HG03108 (cell line): ENCODE data around the gene TSHZ2.
"Not testable (repeated sequence)": the region's sequence is repeated elsewhere in the genome, so short reads cannot be mapped to it uniquely, and the experiment has no call there.

Experiments used
- ATAC-seq: cut with Tn5 transposase; IDR thresholded peaks from one replicate; pipeline ENCODE4 v1.9.1; 2021; ENCODE audit warnings: moderate library complexity; ENCODE audit not compliant: unreplicated experiment

TSHZ2 gene

GRCh38 chr20:53081916-53082863, 110.0 kb downstream of the TSHZ2 start:
- ATAC-seq = no peak

GRCh38 chr20:53083411-53083810, 111.3 kb downstream of the TSHZ2 start:
- no peak for ATAC-seq

GRCh38 chr20:53084408-53084997, 112.3 kb downstream of the TSHZ2 start:
- ATAC-seq = no peak

GRCh38 chr20:53085720-53086119, 113.6 kb downstream of the TSHZ2 start:
- no peak for ATAC-seq

GRCh38 chr20:53087037-53087777, 115.0 kb downstream of the TSHZ2 start:
- ATAC-seq = no peak

- ATAC-seq = no peak
Measured at GRCh38 chr20:53088786-53089185, 116.6 kb downstream of the TSHZ2 start.

- not testable (repeated sequence) for ATAC-seq
Measured at GRCh38 chr20:53089851-53090250, 117.7 kb downstream of the TSHZ2 start.

GRCh38 chr20:53091789-53092188, 119.6 kb downstream of the TSHZ2 start:
- no peak for ATAC-seq

- no peak for ATAC-seq
Measured at GRCh38 chr20:53092772-53093300, 120.7 kb downstream of the TSHZ2 start.

GRCh38 chr20:53097371-53097770, 125.2 kb downstream of the TSHZ2 start:
- no peak for ATAC-seq

- ATAC-seq = no peak
Measured at GRCh38 chr20:53097791-53098190, 125.6 kb downstream of the TSHZ2 start.

GRCh38 chr20:53098621-53099020, 126.5 kb downstream of the TSHZ2 start:
- no peak for ATAC-seq

- no peak for ATAC-seq
Measured at GRCh38 chr20:53099856-53100255, 127.7 kb downstream of the TSHZ2 start.

GRCh38 chr20:53100476-53100911, 128.3 kb downstream of the TSHZ2 start:
- ATAC-seq = no peak

GRCh38 chr20:53101992-53102760, 130.0 kb downstream of the TSHZ2 start:
- ATAC-seq = no peak

GRCh38 chr20:53103124-53103523, 131.0 kb downstream of the TSHZ2 start:
- no peak for ATAC-seq

- ATAC-seq = no peak
Measured at GRCh38 chr20:53104884-53105283, 132.7 kb downstream of the TSHZ2 start.

GRCh38 chr20:53116733-53117132, 144.6 kb downstream of the TSHZ2 start:
- no peak for ATAC-seq

GRCh38 chr20:53122853-53123252, 150.7 kb downstream of the TSHZ2 start:
- ATAC-seq = no peak

GRCh38 chr20:53124075-53124551, 152.0 kb downstream of the TSHZ2 start:
- ATAC-seq = no peak
